KG1 (cell line): ENCODE results near the gene SRGAP2.
"Not testable (repeated sequence)": the region's sequence is repeated elsewhere in the genome, so short reads cannot be mapped to it uniquely, and the experiment has no call there.

Source experiments
- DNase-seq: peaks from one replicate; lab custom pipeline; 2025; lab: John Stamatoyannopoulos, UW

The SRGAP2 gene

DNA sequence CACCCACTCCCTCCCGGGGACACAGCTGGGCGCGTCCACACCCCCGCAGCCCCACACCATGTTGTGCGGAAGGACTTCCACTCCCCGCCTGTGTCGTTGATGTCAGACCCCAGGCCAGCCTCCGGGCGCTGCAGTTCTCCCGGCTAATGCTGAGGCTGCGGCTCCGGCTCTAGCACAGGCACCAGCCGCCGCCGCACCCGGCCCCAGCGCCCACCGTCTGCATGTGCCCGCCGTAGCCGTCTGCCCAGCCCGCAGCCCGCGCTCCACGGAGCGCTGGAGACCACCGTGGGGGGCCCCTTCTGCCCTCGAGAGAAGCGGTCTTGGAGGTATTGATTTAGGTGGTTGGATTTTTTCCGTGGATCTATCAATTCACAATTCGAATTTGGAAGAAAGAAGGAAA is 2.2 kb downstream of the SRGAP2 start:
- not testable (repeated sequence) for DNase-seq

- DNase-seq = not testable (repeated sequence)
These were observed 7.5 kb downstream of the SRGAP2 start for GRCh38 chr1:206210802-206211201.

DNA sequence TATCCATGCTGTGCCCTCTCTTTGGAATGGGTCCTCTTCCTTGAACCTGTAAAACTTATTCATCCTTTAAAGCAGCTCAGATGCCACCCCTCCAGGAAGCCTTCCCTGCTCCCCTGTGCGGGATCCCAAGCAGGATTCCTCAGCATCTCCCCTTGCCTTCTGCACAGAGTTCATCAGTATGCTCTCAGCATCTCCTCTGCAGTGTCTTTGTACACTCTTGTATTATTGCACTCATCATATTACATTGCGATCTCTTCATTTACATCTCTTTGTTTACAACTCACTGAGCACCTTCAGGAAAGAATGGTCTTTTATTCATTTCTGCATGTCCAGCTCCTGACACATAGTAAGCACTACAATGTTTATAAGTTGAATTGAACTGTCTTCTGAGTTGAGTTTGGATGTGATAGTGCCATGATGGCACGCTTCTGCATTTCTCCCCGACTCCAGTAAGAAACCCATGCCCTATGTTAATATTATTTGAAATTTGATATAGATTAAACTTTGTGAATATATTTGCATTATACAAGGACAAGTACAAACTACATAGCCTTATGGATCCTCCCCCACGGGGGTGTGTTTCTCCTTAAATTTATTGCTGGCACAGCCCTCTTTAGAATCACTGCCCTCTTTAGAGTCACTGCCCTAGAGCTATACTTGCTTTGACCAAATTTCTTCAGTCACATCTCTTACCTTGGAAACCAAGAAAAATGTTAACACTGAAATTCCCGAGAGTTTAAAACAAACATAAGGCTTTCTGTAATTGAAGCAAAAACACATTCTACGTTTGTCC is 12.5 kb downstream of the SRGAP2 start:
- DNase-seq = not testable (repeated sequence)

GRCh38 chr1:206218285-206218684 is 14.9 kb downstream of the SRGAP2 start:
- not testable (repeated sequence) for DNase-seq

DNA sequence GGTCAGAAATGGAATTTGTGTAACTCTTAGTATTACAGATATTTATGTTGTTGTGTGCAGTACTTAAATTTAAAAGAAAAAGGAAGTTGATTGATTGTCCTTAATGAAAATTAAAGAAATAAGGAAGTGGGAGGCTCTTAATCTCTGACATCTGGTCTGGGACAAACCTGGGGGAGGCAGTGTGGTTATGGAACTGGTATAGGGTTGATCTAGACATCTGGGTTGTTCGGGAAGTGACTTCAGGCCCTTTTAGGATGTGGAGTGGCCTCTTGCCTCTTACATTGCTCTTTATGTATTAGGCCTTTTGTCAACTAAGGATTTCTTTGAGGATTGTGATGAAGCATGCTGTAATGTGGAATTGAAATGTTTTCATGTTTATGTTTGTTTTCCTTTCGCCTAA is 15.4 kb downstream of the SRGAP2 start:
- DNase-seq = not testable (repeated sequence)

- not testable (repeated sequence) for DNase-seq
These were observed 16.4 kb downstream of the SRGAP2 start for GRCh38 chr1:206219514-206220331.

DNA sequence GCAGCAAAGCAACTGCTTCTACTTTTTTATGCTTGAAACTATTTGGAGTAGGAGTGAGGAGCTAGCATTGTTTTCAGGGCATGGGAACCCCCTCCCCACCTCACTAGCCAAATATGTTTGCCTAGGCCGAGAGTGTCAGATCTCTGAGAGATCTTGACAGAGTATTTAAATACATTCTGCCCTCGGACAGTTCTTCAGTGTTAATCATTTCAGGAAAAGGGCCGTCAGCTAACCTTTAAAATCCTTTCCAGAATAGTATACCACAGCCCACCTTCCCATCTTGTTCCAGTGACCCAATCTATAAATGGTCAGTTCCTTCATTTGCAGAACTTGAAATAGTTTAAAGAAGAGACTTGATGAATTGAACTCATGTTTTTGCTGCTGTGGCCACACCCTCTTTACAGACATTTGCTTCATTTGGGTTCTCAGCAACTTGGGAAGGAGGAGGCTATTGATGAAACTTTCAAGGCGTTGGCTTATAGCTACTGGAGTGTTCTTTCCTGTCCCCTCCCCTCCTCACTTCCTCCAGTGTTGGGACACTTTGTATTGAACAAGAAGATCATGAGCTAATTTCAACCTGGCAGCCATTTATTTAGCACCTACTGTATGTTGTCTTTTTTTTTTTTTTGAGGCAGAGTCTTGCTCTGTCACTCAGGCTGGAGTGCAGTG is 17.1 kb downstream of the SRGAP2 start:
- DNase-seq = not testable (repeated sequence)

- not testable (repeated sequence) for DNase-seq
These were observed 18.2 kb downstream of the SRGAP2 start for GRCh38 chr1:206221585-206221984.

DNA sequence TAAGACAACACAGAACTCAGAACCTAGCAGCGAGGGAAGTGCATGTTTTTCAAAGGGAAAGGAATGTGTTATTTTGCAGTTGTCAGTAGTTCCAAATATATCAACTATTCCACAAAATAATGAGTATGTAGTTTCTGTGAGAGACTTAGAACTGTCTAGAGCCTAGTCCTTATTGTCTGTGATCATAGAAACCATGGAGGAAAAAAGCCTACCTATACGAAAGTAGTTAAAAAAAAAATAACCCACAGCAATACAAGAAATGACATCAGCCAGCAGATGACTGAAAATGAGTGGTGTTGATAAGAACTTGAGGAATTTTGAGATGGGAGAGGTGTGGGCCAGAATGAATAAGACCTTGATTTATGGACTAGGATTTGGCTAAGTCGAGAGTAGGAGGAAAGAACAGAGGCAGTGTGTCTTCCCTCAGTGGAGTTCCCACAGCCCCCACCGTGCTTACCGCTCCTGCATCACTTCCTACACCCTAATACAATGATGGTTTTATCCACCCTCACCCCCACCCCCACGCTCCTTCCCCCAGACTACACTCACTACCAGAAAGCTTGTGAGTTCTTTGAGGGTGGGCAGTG is 20.9 kb downstream of the SRGAP2 start:
- not testable (repeated sequence) for DNase-seq

- not testable (repeated sequence) for DNase-seq
These were observed 22.0 kb downstream of the SRGAP2 start for GRCh38 chr1:206225386-206225785.

DNA sequence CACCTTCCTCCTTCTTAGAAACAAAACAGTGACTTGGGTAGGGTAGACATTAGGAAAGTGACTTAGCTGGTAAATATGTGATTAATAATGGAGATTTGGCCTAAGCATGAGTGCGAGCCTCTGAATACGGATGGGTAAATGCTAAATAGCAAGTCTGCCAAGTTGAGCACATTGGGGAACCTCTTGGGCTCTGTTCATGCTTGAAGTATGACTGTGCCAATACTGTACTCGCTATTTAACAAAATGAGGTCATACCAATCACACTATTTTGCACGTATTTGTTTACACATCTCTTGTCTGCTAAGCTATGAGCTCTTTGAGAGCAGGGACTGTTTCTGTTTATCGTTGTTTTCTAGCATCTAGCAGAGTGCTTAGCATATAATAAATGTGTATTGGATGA is 23.5 kb downstream of the SRGAP2 start:
- DNase-seq = not testable (repeated sequence)

DNA sequence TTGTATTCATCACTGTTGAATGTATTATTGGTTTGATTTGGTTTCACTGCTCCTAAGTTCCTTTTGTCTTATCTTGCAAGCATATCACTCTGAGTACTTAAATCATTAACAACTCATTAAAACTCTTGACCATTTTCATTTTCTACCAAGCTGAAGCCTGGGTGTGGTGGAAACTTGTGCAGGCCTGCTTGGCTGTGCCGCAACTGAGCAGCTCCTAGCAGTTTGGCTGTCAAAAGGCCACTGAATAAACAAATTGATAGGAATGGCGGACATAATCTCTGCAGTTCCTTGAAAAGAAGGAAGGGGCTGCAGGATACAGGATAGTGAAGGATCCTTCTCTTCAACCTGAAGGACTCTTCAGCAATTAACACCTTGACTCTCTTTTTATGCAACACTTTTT is 25.9 kb downstream of the SRGAP2 start:
- not testable (repeated sequence) for DNase-seq

DNA sequence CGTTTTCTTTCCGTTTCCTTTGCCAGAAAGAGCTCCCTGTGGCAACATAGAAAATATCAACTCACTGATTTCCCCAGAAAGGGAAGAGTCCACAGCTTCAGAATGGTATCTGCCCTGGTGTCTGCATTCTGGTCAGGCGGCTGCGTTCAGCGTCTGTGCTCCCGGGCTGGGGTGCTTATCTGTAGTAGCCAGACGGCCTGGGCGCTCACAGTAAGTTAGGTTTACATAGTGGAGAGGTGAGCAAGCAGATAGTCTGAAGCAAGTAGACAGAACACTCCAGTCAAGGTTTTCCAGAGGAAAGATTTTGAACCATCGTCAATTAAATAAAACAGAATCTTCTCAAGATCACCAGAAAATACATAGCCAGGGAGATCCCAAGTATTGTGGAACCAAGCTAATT is 28.6 kb downstream of the SRGAP2 start:
- DNase-seq = not testable (repeated sequence)

DNA sequence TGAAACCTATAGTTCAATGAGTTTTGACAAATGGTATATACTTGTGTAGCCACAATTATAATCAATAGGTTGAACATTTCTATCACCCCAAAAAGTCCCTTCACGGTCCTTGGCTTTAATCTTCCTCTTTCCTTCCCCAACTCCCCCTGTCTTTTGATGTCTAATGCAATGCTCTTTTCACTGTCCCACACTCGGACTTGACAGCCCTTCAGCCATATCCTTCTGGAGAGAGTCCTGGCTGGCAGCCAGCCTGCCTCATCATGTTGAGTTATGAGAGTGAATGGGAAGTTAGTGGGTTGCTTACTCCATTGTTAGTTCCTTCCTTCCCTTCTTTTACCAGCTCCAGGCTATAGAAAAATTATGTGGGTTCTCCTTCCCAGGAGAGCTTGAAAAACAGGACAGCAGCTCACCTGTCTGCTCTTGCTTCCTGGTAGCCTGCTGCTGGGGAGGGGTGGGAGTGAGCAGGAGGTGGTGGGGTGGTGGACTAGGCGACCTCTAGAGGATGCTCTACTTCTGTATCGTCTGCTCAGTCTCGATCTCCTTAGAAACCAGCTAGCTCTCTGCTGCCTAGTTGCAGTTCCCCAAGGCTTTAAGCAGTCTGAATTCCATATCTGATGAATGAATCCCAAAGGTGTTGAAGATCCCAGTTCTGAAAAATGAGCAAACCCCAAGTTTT is 29.8 kb downstream of the SRGAP2 start:
- DNase-seq = not testable (repeated sequence)

GRCh38 chr1:206234189-206234916 is 31.0 kb downstream of the SRGAP2 start:
- not testable (repeated sequence) for DNase-seq

DNA sequence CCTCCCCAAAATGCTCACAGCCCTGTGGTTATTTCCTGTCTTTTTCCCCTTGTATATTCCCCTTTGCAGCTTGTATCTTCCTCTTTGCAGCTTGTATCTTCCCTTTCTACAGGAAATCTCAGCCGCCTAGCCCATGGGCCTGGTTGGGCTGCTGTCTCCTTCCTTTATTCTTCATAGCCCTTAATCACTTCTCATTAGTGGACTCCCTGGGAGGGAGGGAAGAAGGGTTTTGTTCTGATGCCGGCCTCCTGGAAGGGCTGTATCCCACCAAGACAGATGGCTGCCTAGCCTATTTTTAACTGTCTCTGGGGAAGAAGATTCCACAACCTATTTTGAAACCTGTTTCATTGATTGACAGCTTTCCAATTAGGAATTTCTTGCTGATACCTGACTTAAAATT is 31.8 kb downstream of the SRGAP2 start:
- DNase-seq = not testable (repeated sequence)

DNA sequence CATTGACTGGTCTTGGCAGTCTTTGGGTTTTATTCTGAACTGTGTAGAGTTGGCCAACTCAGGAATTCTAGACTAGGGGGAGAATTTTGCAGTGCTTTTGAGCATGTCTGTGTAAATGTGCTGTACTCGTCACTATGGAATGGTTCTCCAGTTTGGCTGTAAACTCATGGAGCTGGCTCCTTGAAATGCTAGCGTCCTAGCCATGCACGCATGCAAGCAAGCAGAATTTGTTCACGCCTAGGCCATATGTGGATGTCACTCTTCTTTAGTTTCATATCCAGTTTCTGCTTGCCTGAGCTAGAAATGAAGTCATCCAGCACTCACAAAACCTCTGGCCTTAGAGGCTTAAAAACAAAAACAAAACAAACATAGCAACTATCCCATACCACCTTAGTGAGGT is 36.9 kb downstream of the SRGAP2 start:
- not testable (repeated sequence) for DNase-seq

DNA sequence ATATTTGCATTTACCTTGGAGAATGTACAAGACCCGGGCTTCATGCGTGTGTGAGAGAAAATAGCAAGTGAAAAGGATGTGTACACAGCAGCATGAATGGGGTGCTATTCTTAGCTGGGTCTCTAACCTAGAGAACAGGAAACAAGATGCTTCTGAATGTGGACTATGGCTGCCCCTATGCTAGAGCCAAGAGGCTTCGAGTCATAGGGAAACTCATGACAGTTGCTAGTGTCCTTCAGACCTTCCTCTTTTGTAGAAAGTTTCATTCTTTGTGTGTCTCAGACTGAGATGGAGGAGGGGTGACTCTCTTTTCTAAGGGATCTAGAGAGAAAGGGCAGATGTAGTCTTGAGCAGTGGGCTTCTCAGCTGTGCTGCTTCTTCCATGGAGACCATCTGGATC is 40.0 kb downstream of the SRGAP2 start:
- not testable (repeated sequence) for DNase-seq

DNA sequence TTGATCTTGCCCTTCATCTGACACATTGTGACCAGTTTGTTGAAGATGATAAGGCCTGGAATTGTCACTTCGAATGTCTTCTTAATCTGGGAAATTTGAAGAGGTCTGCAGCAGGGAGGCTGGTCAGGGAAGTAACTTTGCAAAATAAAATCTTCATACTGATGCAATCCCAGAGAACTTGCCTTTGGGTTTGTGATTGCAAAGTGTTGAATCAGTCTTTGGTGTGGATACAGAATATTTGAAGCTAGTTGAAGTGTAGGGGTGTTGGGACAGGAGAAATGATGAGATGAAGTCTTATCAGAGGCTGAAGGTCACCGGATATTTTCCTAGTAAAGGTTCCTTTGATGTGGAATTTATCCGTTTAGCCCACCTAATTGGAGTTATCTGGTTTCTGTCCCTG is 42.1 kb downstream of the SRGAP2 start:
- DNase-seq = not testable (repeated sequence)

GRCh38 chr1:206246129-206246886 is 43.0 kb downstream of the SRGAP2 start:
- not testable (repeated sequence) for DNase-seq
